ENCODE results near the gene BSN.

BSN gene

GRCh38 chr3:49654955-49655556, 100.8 kb downstream of the BSN start:
- Histone ChIP-seq H3K27ac (replicated peaks; ENCODE audit: low read length) (no peak overlapping the region), H2AFZ (ENCODE audit: low read length) (no peak overlapping the region), H3K4me1 (ENCODE audit: control insufficient read depth in 2 of 2, insufficient read depth in 1 of 2, low read depth in 1 of 2, low read length in 2 of 2) (peaks cover 0 to 1% of the 10 kb centered on the region in 2 donors), H4K91ac (ENCODE audit: low read depth, low read length, poor library complexity) (no peak overlapping the region), H3K4me2 (ENCODE audit: insufficient read depth, low read length, poor library complexity, severe bottlenecking) (no peak overlapping the region), H3K23ac (ENCODE audit: low read depth, low read length, poor library complexity) (no peak overlapping the region), H2BK5ac (ENCODE audit: low read length) (peak overlapping the region; percentile 75), H2BK120ac (ENCODE audit: low read depth, low read length) (no peak overlapping the region), H3K79me1 (ENCODE audit: low read depth, low read length) (no peaks in the 10 kb centered on the region), H3K36me3 (replicated peaks in 1 of 2; ENCODE audit: control insufficient read depth in 2 of 2, insufficient read depth in 2 of 2, low read length in 2 of 2) (peaks cover 0 to 43% of the 10 kb centered on the region in 2 donors), H2BK12ac (ENCODE audit: low read length) (no peak overlapping the region), H4K8ac (ENCODE audit: low read depth, low read length) (no peak overlapping the region), H3K9ac (ENCODE audit: low read depth, low read length, poor library complexity) (peak overlapping the region; percentile 44), H3K18ac (ENCODE audit: low read length) (peak overlapping the region; percentile 83), H2BK15ac (ENCODE audit: low read length) (no peak overlapping the region), H3K4me3 (ENCODE audit: low read length in 2 of 2) (no peak overlapping the region), H3K9me3 (replicated peaks in 1 of 2; ENCODE audit: control insufficient read depth in 2 of 2, insufficient read depth in 1 of 2, low read depth in 1 of 2, low read length in 2 of 2) (no peaks in the 10 kb centered on the region), H3K4ac (ENCODE audit: low read length) (no peak overlapping the region), H2AK5ac (ENCODE audit: low read depth, low read length) (peak overlapping the region; percentile 63), H3K14ac (ENCODE audit: low read length) (no peak overlapping the region), H3K27me3 (ENCODE audit: control insufficient read depth in 3 of 3, insufficient read depth in 3 of 3, low read depth in 1 of 3, low read length in 3 of 3) (no peaks in the 10 kb centered on the region)
- no peak for DNase-seq (ENCODE audit: low spot score)
- no CpG with 5 or more reads among the region's 10 CpGs for WGBS, 2 donors (ENCODE audit: extremely low coverage in 2 of 2, insufficient read length in 2 of 2, insufficient replicate concordance in 1 of 2)

GRCh38 chr3:49655731-49656285, 101.5 kb downstream of the BSN start:
- Histone ChIP-seq H3K27me3 (ENCODE audit: control insufficient read depth in 3 of 3, insufficient read depth in 3 of 3, low read depth in 1 of 3, low read length in 3 of 3) (no peaks in the 10 kb centered on the region), H2AK5ac (ENCODE audit: low read depth, low read length) (peak overlapping the region; percentile 4), H2BK120ac (ENCODE audit: low read depth, low read length) (peak overlapping the region; percentile 67), H3K36me3 (replicated peaks in 1 of 2; ENCODE audit: control insufficient read depth in 2 of 2, insufficient read depth in 2 of 2, low read length in 2 of 2) (peaks cover 0 to 43% of the 10 kb centered on the region in 2 donors), H3K27ac (replicated peaks; ENCODE audit: low read length) (no peak overlapping the region), H4K8ac (ENCODE audit: low read depth, low read length) (no peak overlapping the region), H2AFZ (ENCODE audit: low read length) (no peak overlapping the region), H2BK12ac (ENCODE audit: low read length) (no peak overlapping the region), H2BK15ac (ENCODE audit: low read length) (peak overlapping the region; percentile 81), H3K4me2 (ENCODE audit: insufficient read depth, low read length, poor library complexity, severe bottlenecking) (no peak overlapping the region), H2BK5ac (ENCODE audit: low read length) (peak overlapping the region; percentile 87), H3K18ac (ENCODE audit: low read length) (peak overlapping the region; percentile 19), H3K14ac (ENCODE audit: low read length) (peak overlapping the region; percentile 75), H3K23ac (ENCODE audit: low read depth, low read length, poor library complexity) (peak overlapping the region; percentile 97), H4K91ac (ENCODE audit: low read depth, low read length, poor library complexity) (peak overlapping the region; percentile 12), H3K9ac (ENCODE audit: low read depth, low read length, poor library complexity) (peak overlapping the region; percentile 77), H3K4me3 (ENCODE audit: low read length in 2 of 2) (no peak overlapping the region), H3K4me1 (ENCODE audit: control insufficient read depth in 2 of 2, insufficient read depth in 1 of 2, low read depth in 1 of 2, low read length in 2 of 2) (no peaks in the 10 kb centered on the region), H3K9me3 (replicated peaks in 1 of 2; ENCODE audit: control insufficient read depth in 2 of 2, insufficient read depth in 1 of 2, low read depth in 1 of 2, low read length in 2 of 2) (no peaks in the 10 kb centered on the region), H3K4ac (ENCODE audit: low read length) (no peak overlapping the region), H3K79me1 (ENCODE audit: low read depth, low read length) (no peaks in the 10 kb centered on the region)
- no CpG with 5 or more reads among the region's 19 CpGs for WGBS, 2 donors (ENCODE audit: extremely low coverage in 2 of 2, insufficient read length in 2 of 2, insufficient replicate concordance in 1 of 2)
- DNase-seq (ENCODE audit: low spot score) = no peak

GRCh38 chr3:49656541-49657112, 102.3 kb downstream of the BSN start:
- Histone ChIP-seq H3K79me1 (ENCODE audit: low read depth, low read length) (no peaks in the 10 kb centered on the region), H3K23ac (ENCODE audit: low read depth, low read length, poor library complexity) (peak overlapping the region; percentile 75), H2BK15ac (ENCODE audit: low read length) (peak overlapping the region; percentile 81), H3K4ac (ENCODE audit: low read length) (no peak overlapping the region), H2AK5ac (ENCODE audit: low read depth, low read length) (peak overlapping the region; percentile 32), H3K14ac (ENCODE audit: low read length) (peak overlapping the region; percentile 95), H3K4me3 (ENCODE audit: low read length in 2 of 2) (no peak overlapping the region), H2AFZ (ENCODE audit: low read length) (no peak overlapping the region), H3K9ac (ENCODE audit: low read depth, low read length, poor library complexity) (peak overlapping the region; percentile 63), H2BK5ac (ENCODE audit: low read length) (peak overlapping the region; percentile 87), H2BK12ac (ENCODE audit: low read length) (no peak overlapping the region), H4K91ac (ENCODE audit: low read depth, low read length, poor library complexity) (no peak overlapping the region), H4K8ac (ENCODE audit: low read depth, low read length) (peak overlapping the region; percentile 17), H3K4me2 (ENCODE audit: insufficient read depth, low read length, poor library complexity, severe bottlenecking) (no peak overlapping the region), H3K4me1 (ENCODE audit: control insufficient read depth in 2 of 2, insufficient read depth in 1 of 2, low read depth in 1 of 2, low read length in 2 of 2) (no peaks in the 10 kb centered on the region), H3K18ac (ENCODE audit: low read length) (peak overlapping the region; percentile 44), H2BK120ac (ENCODE audit: low read depth, low read length) (peak overlapping the region; percentile 67), H3K27ac (replicated peaks; ENCODE audit: low read length) (no peak overlapping the region), H3K9me3 (replicated peaks in 1 of 2; ENCODE audit: control insufficient read depth in 2 of 2, insufficient read depth in 1 of 2, low read depth in 1 of 2, low read length in 2 of 2) (no peaks in the 10 kb centered on the region), H3K36me3 (replicated peaks in 1 of 2; ENCODE audit: control insufficient read depth in 2 of 2, insufficient read depth in 2 of 2, low read length in 2 of 2) (peaks cover 0 to 40% of the 10 kb centered on the region in 2 donors), H3K27me3 (ENCODE audit: control insufficient read depth in 3 of 3, insufficient read depth in 3 of 3, low read depth in 1 of 3, low read length in 3 of 3) (no peaks in the 10 kb centered on the region)
- no CpG with 5 or more reads among the region's 18 CpGs for WGBS, 2 donors (ENCODE audit: extremely low coverage in 2 of 2, insufficient read length in 2 of 2, insufficient replicate concordance in 1 of 2)
- no peak for DNase-seq (ENCODE audit: low spot score)

GRCh38 chr3:49657208-49657915, 103.1 kb downstream of the BSN start:
- H2BK12ac ChIP-seq (ENCODE audit: low read length) = peak overlapping the region; percentile 2
- H4K8ac ChIP-seq (ENCODE audit: low read depth, low read length) = no peak overlapping the region
- H2BK5ac ChIP-seq (ENCODE audit: low read length) = no peak overlapping the region
- H3K4me2 ChIP-seq (ENCODE audit: insufficient read depth, low read length, poor library complexity, severe bottlenecking) = no peak overlapping the region
- H3K4me3 ChIP-seq (ENCODE audit: low read length in 2 of 2) = peak overlapping the region in 1 of 2 donors; percentile 22
- H3K36me3 ChIP-seq (replicated peaks in 1 of 2; ENCODE audit: control insufficient read depth in 2 of 2, insufficient read depth in 2 of 2, low read length in 2 of 2) = peaks cover 0 to 32% of the 10 kb centered on the region in 2 donors
- H3K27ac ChIP-seq (replicated peaks; ENCODE audit: low read length) = no peak overlapping the region
- no peak for DNase-seq (ENCODE audit: low spot score)
- peak overlapping the region; percentile 32 for H2AK5ac ChIP-seq (ENCODE audit: low read depth, low read length)
- no peak overlapping the region for H3K18ac ChIP-seq (ENCODE audit: low read length)
- no peak overlapping the region for H2BK120ac ChIP-seq (ENCODE audit: low read depth, low read length)
- H3K9ac ChIP-seq (ENCODE audit: low read depth, low read length, poor library complexity) = peak overlapping the region; percentile 70
- H3K79me1 ChIP-seq (ENCODE audit: low read depth, low read length) = no peaks in the 10 kb centered on the region
- no peaks in the 10 kb centered on the region for H3K4me1 ChIP-seq (ENCODE audit: control insufficient read depth in 2 of 2, insufficient read depth in 1 of 2, low read depth in 1 of 2, low read length in 2 of 2)
- peak overlapping the region; percentile 95 for H3K14ac ChIP-seq (ENCODE audit: low read length)
- peak overlapping the region; percentile 75 for H3K23ac ChIP-seq (ENCODE audit: low read depth, low read length, poor library complexity)
- no peaks in the 10 kb centered on the region for H3K9me3 ChIP-seq (replicated peaks in 1 of 2; ENCODE audit: control insufficient read depth in 2 of 2, insufficient read depth in 1 of 2, low read depth in 1 of 2, low read length in 2 of 2)
- H2BK15ac ChIP-seq (ENCODE audit: low read length) = peak overlapping the region; percentile 55
- H4K91ac ChIP-seq (ENCODE audit: low read depth, low read length, poor library complexity) = no peak overlapping the region
- no peaks in the 10 kb centered on the region for H3K27me3 ChIP-seq (ENCODE audit: control insufficient read depth in 3 of 3, insufficient read depth in 3 of 3, low read depth in 1 of 3, low read length in 3 of 3)
- H3K4ac ChIP-seq (ENCODE audit: low read length) = no peak overlapping the region
- WGBS, 2 donors (ENCODE audit: extremely low coverage in 2 of 2, insufficient read length in 2 of 2, insufficient replicate concordance in 1 of 2) = no CpG with 5 or more reads among the region's 36 CpGs
- H2AFZ ChIP-seq (ENCODE audit: low read length) = no peak overlapping the region

All from neuronal stem cell (in vitro differentiated cells).